OCI-LY3 (cell line): ENCODE measurements around the gene GOLT1B.

Experiments used
- EZH2phosphoT487 ChIP-seq: fragments of 200-600 bp; shearing (Covaris generic); IDR thresholded peaks from 2 replicates; pipeline ENCODE4 v1.6.1; 2018; ENCODE audit warnings: antibody characterized with exemption, mixed run types, low read depth
- TF ChIP-seq, protein P1 (sequence below): fragments of 200-600, 300-600 bp; sonication (generic); IDR thresholded peaks from 2 replicates; pipeline ENCODE4 v1.5.1; 2014; ENCODE audit warnings: antibody characterized with exemption, low read length, low read depth

DNA sequence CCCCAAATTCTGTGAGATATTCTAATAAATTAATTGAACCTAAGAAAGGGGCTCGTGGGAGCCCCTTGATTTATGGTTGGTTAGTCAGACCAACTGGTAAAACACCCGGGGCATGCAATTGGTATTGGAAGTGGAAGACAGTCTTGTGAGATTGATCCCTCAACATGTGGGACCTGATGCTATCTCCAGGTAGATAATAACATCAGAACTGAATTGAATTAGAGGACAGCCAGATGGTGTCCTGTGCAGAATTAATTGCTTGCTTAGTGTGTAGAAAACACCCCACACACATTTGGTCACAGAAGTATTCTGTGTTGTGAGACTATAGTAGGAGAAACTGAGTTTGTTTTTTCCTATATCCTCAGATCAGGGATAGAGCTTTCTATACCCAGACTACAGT is 42.1 kb upstream of the GOLT1B start:
- TF ChIP-seq, protein P1, sequence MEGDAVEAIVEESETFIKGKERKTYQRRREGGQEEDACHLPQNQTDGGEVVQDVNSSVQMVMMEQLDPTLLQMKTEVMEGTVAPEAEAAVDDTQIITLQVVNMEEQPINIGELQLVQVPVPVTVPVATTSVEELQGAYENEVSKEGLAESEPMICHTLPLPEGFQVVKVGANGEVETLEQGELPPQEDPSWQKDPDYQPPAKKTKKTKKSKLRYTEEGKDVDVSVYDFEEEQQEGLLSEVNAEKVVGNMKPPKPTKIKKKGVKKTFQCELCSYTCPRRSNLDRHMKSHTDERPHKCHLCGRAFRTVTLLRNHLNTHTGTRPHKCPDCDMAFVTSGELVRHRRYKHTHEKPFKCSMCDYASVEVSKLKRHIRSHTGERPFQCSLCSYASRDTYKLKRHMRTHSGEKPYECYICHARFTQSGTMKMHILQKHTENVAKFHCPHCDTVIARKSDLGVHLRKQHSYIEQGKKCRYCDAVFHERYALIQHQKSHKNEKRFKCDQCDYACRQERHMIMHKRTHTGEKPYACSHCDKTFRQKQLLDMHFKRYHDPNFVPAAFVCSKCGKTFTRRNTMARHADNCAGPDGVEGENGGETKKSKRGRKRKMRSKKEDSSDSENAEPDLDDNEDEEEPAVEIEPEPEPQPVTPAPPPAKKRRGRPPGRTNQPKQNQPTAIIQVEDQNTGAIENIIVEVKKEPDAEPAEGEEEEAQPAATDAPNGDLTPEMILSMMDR, result no peak
- no peak for TF ChIP-seq EZH2phosphoT487
